Stimulated activated naive CD4-positive, alpha-beta T cell treated with Interleukin-2 at 50 U/mL for 16 hours (primary cell): ENCODE measurements around the gene YIPF3.
A peak's percentile ranks its signal among the peaks of the same experiment; 100 is the strongest.
"Not testable (repeated sequence)": the region's sequence is repeated elsewhere in the genome, so short reads cannot be mapped to it uniquely, and the experiment has no call there.

Experiments used
- DNase-seq: peaks from one replicate; lab custom pipeline; 2025; lab: John Stamatoyannopoulos, UW

The YIPF3 gene

DNA sequence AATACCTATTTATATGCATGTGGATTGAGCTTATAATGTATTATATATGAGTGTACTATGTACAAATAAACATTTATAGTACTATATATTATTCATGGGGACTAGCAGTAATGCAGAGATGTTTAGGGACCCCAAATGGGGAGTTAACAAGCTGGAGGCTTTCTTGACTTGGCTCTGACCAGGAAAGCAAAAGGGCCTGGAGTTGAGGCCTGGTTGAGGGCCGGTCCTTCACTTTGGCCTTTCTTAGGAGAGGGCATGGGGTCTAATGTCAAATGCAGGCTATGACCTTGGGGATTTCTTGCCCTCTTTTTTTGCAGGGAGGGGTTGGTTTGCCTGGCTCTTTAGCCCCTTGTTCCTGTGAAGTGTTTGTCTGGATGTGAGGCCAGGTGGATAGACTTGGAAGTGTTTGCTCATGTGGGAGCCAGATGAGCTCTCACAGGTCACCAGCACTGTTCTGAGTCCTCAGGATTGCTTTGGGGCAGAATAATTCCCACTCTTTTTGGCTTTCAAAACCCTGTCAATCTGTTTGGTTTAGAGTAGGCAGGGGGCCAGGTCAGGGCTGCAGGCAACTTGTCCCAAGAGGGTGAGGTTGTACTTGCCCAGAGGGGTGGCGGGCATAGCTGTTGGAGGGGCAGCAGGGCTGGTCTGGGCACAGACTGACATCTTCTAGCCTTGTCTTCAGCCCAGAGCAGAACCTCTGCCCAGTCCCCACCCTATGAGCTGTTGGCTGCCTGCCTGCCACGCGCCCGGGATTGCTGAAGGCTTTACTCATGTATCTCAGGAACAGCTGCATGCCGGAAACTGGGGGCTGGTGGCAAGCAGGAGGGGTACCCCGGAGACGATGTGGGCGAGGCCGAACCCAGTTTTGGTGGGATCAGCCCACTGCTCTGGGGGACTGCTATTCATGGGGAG, 24.7 kb downstream of the YIPF3 start:
- DNase-seq, result no peak

DNA sequence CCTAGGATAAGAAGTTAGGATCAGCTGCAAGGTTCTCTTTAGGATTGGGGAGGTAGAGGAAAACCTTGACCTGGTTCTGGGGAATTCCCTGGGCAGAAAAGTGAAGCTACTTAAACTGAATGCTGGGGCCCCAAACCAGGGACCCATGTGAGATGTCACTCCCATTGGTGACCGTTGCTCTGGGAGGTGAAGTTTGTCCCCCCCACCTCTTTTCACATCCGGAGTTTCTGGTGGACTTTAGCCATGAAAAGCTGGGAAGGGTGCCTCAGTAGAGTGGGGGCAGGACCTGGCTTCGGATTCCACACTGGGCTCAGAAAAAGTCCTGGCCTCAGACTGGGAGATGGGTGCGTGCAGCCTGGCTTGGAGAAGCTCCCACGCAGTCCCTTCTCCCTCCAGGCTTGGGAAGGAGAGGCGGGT, 26.2 kb downstream of the YIPF3 start:
- no peak for DNase-seq

DNA sequence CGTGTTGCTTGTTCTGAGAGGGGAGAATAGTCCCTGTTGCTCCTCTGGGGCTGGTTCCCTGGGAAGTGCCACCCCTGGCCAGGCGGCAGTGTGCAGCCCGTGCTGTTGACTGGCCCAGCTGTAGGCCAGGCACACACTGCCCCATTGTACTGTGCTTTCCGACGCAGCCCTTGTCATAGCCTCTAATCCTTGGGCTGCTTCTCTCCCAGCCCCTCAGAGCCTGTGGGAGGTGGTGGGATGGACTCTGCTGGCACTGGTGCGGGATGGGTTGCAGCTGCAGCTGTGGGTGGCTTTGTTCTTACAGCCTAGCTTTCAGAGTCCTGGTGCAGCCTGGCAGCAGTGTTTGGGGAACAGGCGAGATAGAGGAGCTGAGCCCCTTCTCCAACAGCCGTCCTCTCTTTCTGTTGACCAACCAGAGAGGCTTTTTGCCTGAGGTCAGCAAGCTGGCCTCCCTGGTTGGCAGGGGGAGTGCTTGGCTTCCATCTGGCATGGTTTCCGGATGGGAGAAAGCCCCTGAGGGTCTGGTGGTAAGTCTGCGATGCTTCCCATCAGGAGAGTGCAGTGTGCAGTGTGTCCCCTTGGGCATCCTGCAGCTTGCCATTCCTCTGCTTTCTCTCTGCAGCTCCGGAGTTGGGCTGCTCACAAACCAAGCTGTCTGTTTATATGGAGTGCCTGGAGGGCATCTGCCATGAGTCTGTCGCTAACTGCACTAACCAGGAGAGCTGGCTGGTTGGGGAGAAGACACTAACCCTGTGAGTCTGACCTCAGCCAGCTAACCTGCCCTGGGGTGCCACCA, 27.3 kb downstream of the YIPF3 start:
- no peak for DNase-seq

DNA sequence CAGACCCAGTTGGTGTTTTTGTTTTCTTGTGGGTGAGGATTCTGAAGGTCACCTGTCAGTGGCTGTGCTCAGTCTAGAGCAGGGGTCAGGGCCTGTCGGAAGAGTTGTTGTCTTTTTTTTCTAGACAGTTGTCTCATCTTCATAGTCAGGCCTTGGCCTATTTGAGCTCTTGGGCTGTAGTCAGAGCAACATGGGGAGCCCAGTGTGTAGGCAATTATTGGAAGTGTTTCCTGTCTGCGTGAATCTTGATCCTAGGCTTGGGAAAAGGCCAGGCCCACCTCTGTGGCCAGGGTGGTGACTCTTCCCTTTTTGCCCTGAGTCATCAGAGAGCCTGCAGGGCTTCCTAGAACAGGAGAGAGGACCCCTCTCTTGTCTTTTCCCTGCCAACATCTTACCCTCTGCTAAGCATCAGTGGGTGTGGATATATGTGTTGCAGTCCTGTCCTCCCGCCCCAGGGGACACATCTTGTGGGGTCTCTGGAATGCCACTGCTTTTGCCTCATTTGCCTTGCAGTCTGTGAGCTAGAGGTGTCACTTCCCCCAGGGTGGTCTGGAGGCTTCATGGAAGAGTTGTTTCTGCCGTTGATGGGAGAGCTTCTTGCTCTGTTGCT, 28.0 kb downstream of the YIPF3 start:
- DNase-seq, result no peak

DNA sequence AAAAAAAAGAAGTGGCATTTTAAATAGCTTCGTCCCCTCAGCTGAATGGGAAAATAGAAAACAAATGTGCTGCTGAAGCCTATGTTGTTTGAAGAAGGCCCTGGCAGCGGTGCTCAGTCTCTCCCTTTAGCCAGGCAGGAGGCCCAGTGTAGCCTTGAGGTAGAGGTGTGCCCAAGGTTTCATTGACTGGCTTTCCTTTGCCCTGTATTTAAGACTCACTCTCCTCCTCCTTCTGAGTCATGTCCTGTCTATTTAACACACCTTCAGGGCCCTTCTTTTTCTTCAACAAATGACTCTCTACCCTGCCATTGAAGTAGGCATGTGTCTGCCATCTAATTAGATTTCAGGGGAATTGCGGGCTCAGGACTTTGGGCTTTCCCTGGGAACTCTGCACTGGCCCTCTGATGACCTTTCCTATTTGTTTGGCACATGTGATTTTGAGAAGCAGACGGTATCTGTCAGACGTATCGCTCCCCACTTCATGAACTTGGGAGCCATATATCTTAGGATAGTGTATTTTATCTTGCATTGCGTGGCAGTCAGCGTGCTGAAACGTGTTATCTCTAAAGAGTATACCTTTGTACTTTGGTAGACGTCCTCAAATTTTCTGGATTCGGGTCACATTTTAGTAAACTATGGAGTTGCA, 35.0 kb downstream of the YIPF3 start:
- no peak for DNase-seq

DNA sequence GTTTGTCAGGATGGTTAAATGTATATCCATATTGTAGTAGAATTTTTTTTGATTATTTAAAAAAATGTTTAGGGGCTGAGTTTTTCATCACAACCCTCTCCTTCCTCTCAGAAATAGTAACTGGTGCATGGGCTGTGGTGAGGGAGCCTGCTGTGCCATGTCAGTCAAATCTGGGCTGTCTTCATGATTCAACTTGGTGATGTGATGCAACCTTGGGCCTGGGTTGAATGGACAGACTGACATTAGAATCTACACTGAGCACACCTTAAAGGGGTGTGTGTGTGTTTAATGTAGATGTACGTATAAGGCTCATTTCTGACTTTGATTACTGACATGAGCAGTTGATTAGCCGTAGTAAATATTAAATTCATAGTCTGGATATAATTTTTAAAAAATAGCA, 35.7 kb downstream of the YIPF3 start:
- no peak for DNase-seq

DNA sequence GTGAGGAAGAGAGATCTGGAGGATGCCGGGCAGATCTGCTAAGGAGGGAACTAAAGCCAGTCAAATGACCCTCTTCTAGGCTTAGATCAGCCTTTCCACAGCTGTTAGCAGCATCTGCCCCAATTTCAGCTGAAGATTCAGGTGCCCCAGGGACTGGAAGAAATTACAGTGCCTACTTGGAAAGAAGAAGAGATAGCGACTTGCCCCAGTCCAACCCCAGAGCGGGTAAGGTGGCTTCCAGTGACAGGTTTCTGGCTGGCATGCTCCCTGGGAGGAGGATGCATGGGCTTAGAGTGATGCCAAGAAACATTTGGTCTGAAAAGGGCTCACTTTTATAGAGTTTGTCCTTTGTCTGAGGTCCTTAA, 38.7 kb downstream of the YIPF3 start:
- DNase-seq, result no peak

DNA sequence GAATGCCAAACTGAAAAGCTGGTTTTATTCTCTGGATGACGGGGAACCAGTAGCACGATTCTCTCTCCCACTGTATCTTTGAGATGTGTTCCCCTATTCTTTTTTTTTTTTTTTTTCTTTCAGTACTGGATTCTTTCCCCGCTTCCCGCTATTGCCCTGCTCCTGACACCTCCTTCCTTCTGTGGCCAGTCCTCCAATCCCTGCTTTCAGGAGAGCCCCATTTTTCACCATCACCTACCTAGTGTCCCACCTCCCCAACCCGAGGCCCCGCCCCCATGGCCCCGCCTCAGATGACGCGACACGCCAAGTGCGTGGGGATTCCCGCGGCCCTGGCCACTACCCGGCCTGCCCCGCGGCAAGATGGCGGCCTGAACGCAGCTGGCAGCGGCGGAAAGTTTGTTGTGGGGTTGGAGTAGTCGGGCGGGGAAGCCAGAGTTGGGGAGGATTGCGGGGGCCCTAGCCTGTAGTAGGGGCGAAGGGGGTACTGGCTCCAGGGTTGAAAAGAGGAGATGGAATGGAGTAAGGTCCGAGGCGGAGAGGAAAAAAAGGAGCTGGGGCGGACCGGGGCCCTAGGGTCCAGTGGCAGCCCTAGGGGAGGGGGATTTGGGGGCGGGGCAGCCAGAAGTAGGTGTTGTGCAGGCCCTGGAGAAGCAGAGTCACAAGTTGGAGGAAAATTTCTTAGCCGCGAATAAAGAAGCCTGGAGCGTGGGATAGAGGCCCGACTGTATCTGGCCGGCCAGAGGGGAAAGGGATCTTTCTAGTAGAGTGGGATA, 39.3 kb downstream of the YIPF3 start, which contains the start of gene TJAP1:
TSS of gene TJAP1 (plus strand) at position 336 of the 773 bp plus-strand sequence. CDS start 21,432 bp downstream, outside the sequence.
- peak; percentile 94 for DNase-seq

DNA sequence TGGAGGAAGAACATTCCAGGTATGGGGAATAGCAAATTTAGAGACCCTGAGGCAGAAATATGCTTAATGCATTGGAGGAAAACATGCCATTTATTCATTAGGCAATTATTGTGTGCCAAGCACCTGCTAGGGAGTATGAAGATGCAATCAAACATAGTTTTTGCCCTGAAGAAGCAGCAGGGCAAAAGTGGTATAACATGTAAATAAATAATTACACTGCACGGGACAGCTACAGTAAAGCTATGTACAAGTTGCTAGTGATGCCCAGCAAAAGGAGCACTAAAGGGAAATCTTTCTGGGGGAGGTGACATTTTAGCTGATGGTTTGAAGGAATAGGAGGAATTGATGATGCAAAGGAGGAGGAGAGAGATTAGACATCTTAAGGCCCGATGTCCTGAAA, 40.0 kb downstream of the YIPF3 start:
- DNase-seq, result no peak

DNA sequence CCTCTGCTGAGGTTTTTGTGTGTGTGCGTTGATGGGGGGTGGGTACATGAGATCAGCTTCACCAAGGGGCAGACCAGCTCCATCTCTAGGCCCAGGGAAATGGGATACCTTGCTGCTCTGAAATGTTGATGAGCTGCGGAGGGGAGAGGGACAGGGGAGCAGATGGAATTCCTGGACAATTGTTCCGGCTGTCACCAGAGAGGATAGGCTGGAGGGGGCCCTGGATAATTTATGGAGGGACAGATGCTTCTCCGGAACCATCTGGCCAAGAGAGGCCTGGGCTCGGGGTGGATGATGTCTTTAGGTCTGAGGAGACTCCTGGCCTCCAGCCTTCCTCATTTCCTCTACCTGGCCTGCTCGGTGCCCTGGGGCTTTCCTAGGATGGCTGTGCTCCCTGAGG, 41.2 kb downstream of the YIPF3 start:
- DNase-seq, result no peak

DNA sequence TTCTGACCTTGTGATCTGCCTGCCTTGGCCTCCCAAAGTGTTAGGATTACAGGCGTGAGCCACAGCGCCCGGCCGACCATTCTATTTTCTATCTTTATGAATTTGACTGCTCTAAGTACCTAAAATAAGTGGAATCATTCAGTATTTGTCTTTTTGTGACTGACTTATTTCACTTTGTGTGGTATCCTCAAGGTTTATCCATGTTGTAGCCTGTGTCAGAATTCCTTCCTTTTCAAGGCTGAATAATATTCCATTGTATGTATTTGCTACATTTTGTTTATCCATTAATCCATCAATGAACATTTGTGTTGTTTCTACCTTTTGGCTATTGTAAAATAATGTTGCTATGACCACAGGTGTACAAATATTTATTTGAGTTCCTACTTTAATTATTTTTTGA, 44.2 kb downstream of the YIPF3 start:
- no peak for DNase-seq

DNA sequence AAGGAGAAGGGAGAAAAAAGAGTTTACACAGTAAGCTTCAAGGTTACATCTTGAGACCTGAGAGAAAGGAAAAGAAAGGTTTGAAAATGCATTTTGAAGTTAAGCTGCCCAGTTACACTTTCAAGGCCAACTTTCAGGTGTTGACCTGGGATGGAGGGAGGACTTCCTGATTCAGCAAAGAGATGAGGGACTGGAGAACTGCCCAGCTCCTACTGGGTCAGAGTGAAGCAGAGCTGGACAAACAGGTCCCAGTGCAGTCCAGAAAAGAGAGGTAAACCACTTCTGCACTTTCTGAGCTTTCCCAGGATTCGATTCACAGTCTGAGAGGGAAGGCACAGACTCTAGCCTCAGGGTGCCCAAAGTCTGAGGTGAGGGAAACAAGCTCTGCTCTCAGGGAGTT, 45.3 kb downstream of the YIPF3 start:
- no peak for DNase-seq

DNA sequence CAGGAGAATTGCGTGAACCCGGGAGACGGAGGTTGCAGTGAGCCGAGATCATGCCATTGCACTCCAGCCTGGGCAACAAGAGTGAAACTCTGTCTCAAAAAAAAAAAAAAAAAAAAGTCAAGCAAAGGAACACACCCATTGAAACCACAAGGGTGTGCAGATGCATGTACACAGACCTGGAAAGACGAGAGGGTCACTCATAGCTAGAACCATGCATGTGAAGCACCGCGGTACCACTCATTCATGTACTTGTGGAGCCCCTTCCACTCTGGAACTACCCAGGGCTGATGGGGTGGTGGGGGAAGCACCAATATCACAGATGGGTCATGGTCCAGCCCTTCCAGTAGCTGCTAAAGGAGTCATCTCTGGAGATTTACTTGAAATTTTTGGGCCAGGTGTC, 46.8 kb downstream of the YIPF3 start:
- no peak for DNase-seq

DNA sequence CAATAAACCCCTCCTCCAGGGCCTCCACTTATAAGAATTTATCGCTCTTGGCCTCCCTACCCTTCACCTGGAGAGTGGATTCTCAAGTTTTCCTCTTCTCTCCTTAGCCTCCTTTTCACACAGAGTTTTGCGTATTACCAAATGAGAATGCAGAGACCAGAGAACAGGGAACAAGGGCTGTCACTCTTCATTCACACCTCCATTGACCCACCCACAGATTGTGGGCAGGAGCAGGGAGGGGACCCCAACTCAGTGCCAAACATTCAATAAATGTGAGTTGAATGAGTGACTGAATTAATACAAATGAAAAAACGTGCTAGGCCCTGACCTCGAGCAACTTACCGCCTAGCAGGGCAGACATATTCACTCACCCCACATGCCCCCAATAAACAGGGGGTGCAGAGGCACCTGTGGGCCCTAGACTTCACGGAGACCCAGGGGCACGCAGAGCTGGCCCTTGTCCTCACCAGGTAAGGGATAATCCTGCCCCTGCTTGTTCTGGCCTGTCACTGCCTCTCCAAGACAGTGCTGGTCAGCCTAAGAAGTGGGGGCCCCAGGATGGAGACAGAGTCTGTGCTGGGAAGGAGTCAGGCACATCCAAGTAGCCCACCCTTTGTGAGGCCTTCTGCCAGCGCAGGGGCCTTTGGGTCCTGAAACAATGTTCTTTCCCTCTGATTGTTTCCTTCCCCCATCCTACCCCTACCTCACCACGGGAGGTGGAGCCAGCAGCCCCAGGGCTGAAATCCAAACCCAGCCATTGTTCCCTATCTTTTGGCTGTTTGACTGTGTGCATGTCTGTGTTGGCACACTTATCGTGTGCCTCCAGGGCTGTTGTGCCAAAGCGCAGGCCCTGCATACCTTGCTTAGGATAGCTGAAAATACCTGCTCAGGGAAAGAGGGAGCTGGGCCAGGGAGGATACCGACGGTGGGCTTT, 47.7 kb downstream of the YIPF3 start:
- no peak for DNase-seq

DNA sequence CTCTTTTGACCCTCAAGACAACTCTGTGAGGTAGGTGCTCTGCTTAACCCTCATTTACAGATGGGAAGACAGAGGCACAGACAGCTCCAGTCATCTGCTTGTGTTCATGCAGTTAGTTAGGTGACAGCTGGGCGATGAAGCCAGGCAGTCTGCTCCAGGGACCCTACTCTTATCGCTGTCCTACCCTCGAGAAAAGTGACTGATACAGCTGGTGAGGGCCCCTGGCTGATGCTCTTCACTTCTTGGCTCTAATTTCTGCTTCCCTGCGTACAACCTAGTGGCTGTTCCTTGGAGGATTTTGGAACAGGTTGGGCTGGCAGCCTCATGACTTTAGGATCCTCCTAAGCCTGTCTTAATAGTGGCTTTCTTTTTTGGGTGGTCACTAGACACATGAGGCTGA, 48.5 kb downstream of the YIPF3 start:
- DNase-seq, result no peak

DNA sequence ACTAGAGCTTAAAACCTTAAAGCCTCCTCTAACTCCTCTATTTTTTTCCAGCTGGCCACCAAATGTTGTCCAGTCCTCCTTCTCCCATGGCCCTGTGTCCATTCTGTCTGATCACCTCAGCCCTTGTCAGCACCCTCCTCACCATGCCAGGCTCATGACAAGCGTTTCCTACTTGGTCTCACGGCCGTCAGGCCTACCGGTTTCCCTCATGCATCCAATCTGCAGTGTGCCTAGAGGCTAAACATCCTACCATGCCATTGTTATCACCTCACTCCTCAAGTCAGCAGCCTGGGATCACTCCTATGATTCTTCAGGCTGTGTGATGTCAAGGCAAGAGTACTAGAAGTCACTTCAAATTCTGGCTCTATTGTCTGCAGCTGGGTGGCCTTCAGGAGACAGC, 49.0 kb downstream of the YIPF3 start:
- no peak for DNase-seq

DNA sequence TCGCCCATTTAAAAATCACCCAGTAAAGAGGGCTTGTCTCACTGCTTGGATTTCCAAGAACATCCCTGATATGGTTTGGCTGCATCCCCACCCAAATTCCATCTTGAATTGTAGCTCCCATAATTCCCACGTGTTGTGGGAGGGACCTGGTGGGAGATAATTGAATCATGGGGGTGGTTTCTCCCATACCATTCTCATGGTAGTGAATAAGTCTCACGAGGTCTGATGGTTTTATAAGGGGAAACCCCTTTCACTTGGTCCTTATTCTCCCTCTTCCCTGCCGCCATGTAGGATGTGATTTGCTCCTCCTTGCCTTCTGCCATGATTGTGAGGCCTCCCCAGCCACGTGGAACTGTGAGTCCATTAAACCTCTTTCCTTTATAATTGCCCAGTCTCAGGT, 49.5 kb downstream of the YIPF3 start:
- DNase-seq, result not testable (repeated sequence)

DNA sequence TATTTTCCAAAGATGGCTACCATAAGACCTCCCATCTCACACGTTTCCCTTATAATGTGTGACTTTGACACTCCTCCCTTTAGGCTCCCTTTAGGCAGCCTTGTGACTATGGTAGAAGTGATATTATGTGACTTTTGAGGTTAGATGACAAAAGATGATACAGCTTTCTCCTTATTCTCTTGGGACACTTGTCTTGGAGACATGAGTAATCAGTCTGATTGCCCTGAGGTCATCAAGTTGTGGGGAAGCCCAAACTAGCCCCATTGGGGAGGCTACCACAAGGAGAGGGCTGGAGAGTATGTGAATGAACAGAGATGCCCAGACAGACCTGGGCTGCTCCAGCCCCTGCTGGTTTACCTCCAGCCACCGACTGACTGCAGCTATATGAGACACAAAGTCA, 50.8 kb downstream of the YIPF3 start:
- DNase-seq, result no peak

DNA sequence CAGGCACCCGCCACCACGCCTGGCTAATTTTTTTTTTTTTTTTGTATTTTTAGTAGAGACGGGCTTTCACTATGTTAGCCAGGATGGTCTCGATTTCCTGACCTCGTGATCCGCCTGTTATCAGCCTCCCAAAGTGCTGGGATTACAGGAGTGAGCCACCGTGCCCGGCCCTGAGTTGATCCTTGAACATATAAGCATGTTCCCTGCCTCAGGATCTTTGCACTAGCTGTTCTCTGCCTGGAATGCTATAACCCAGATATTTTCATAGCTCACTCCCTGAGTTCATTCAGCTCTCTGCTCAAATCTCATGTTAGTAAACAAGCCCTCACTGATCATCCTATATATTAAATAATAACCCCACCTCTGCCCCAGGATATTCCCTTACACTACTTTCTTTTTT, 52.4 kb downstream of the YIPF3 start:
- no peak for DNase-seq

DNA sequence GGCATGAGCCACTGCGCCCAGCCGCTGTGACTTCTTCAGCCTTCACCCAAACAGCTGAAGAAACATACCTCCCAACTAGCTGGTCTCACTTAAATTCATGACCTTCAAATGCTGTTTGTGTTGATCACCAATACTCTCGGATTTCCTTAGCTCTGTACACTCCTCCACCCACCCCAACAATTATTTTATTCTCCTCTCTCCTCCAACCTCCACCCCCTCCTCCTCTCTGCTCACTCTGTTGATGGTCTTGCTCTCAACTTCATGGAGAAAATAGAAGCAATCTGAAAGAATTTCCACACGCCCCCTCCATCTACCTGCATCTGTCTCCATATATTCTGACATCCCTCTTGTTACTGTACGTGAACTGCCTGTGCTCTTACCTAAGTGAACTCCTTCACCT, 54.8 kb downstream of the YIPF3 start:
- no peak for DNase-seq
